ENCODE results near the gene HSF5. TPM values are rescaled to one million over a fixed set of nuclear protein-coding genes. Genes with fewer than 3 reads are reported as not detected.

HSF5 gene
- total and polyA plus RNA-seq, 2 of the 4 experiments (the other 2 are of a cell fraction) = not detected

DNA sequence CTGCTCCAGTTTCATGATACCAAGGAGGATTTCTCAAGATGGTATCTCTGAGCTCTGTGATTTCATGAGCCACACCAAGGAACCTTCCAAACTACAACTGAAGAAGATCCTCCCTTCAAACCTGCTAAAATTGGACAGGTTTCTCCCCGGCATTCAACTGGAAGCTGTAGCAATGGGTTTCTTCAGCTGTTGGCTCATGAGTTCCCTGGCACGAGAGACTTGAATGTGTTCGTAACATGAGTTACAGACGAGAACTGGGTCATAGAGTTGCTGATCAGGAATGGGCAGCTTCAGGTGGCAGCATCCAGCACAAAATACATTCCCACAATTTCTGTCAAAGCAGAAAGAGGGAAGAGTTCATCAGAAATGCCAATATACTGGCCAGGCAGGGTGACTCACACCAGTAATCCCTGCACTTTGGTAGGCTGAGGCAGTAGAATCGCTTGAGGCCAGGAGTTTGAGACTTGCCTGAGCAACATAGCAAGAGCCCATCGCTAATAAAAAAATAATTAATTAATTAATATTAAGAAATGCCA is 3.4 kb upstream of the HSF5 start:
- no peaks in the 10 kb centered on the region for H4K20me1 ChIP-seq (ENCODE audit: insufficient read depth, low read length)
- ATAC-seq (ENCODE audit: low read depth) = no peak
- peaks cover 4% of the 10 kb centered on the region; the same call in 1 of the 2 replicates for H3K9me1 ChIP-seq (ENCODE audit: insufficient read depth, low read length)
- TF ChIP-seq, protein P1, sequence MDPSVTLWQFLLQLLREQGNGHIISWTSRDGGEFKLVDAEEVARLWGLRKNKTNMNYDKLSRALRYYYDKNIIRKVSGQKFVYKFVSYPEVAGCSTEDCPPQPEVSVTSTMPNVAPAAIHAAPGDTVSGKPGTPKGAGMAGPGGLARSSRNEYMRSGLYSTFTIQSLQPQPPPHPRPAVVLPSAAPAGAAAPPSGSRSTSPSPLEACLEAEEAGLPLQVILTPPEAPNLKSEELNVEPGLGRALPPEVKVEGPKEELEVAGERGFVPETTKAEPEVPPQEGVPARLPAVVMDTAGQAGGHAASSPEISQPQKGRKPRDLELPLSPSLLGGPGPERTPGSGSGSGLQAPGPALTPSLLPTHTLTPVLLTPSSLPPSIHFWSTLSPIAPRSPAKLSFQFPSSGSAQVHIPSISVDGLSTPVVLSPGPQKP (IDR thresholded peaks at IDR 0.05; ENCODE audit: borderline replicate concordance, low read depth, low read length) = no peak
- TF ChIP-seq BHLHE40 (IDR thresholded peaks at IDR 0.05; ENCODE audit: low read depth, low read length) (no peak), NFE2L2 (IDR thresholded peaks at IDR 0.05; ENCODE audit: low read depth, low read length) (no peak), MXI1 (IDR thresholded peaks at IDR 0.05; ENCODE audit: borderline replicate concordance, low read depth, low read length) (no peak), RFX5 (IDR thresholded peaks at IDR 0.05; ENCODE audit: low read depth, low read length) (no peak), CHD1 (IDR thresholded peaks at IDR 0.05; ENCODE audit: low read depth, low read length) (no peak), FOS (IDR thresholded peaks at IDR 0.05; ENCODE audit: low read depth, low read length) (no peak)
- DNase-seq = no peak
- H2AK9ac ChIP-seq (replicated peaks; ENCODE audit: low read depth, low read length, poor library complexity) = no peak overlapping the region
- no peak overlapping the region for H3K4me3 ChIP-seq (ENCODE audit: insufficient read depth, low read depth, low read length)
- no peak overlapping the region for H3K27ac ChIP-seq (ENCODE audit: insufficient read depth, low read length)
- no peaks in the 10 kb centered on the region for H3K4me1 ChIP-seq (ENCODE audit: control insufficient read depth, insufficient read depth, low read length)
- in situ Hi-C loops (cut with MboI; ENCODE audit: low sequenced_read_pairs) = no loop called here
- no peak overlapping the region for H3K4ac ChIP-seq (ENCODE audit: low read depth, low read length)
- no peak overlapping the region for H2AFZ ChIP-seq (replicated peaks; ENCODE audit: low read length, poor library complexity)
- no peaks in the 10 kb centered on the region for H3K9me3 ChIP-seq (ENCODE audit: control insufficient read depth, insufficient read depth, low read length)
- ChIA-PET POLR2A (ENCODE audit: unreplicated experiment) (no interaction called here), CTCF (no interaction called here)
- no peak overlapping the region for H3K4me2 ChIP-seq (ENCODE audit: low read depth, low read length)
- no peak overlapping the region for H4K5ac ChIP-seq (ENCODE audit: low read depth, low read length)
- no peak overlapping the region for H3K18ac ChIP-seq (ENCODE audit: low read depth, low read length)
- H3K56ac ChIP-seq (ENCODE audit: extremely low read depth, insufficient read depth, low read length) = no peak overlapping the region
- no peak overlapping the region for H4K8ac ChIP-seq (ENCODE audit: low read depth in 2 of 2, low read length in 2 of 2)
- dilution Hi-C loops (cut with HindIII; ENCODE audit: low sequenced_read_pairs, unreplicated experiment) = no loop called here
- H3K9ac ChIP-seq (ENCODE audit: low read depth, low read length) = no peak overlapping the region
- H3K27me3 ChIP-seq (ENCODE audit: control insufficient read depth, insufficient read depth, low read length) = no peaks in the 10 kb centered on the region
- no peak overlapping the region for H4K91ac ChIP-seq (ENCODE audit: insufficient read depth, low read depth, low read length)
- peaks cover 63% of the 10 kb centered on the region for H3K36me3 ChIP-seq (ENCODE audit: control insufficient read depth, insufficient read depth, low read length)
- no peak overlapping the region for H3K23ac ChIP-seq (ENCODE audit: low read depth, low read length)
- intact Hi-C loops (cut with micrococcal nuclease) = no loop called here
- H2AK5ac ChIP-seq (ENCODE audit: low read depth, low read length) = no peak overlapping the region
- no peak overlapping the region for H2BK5ac ChIP-seq (ENCODE audit: low read depth, low read length, poor library complexity, severe bottlenecking)
- H3K79me1 ChIP-seq (ENCODE audit: low read depth in 1 of 2, low read length in 2 of 2) = no peaks in the 10 kb centered on the region
- H2BK15ac ChIP-seq (ENCODE audit: low read depth, low read length) = no peak overlapping the region
- no peak overlapping the region for H2BK120ac ChIP-seq (ENCODE audit: low read depth, low read length)
- BruUV-seq (replicated peaks) = no TSS peak
- no peak overlapping the region for H3K14ac ChIP-seq (replicated peaks; ENCODE audit: low read depth, low read length)
- H2BK20ac ChIP-seq (ENCODE audit: low read depth, low read length) = no peak overlapping the region
- no CpG with 5 or more reads among the region's 6 CpGs for WGBS, 2 experiments (ENCODE audit: extremely low coverage in 2 of 2, insufficient read length in 1 of 2)

Measured in IMR-90 (cell line).